ENCODE results near the gene LIF. TPM values are rescaled to one million over a fixed set of nuclear protein-coding genes. Genes with fewer than 3 reads are reported as not detected.

The LIF gene
- total RNA-seq, 4 donors from 2014 or later: 4.0 to 5.2 (median 4.4) TPM

DNA sequence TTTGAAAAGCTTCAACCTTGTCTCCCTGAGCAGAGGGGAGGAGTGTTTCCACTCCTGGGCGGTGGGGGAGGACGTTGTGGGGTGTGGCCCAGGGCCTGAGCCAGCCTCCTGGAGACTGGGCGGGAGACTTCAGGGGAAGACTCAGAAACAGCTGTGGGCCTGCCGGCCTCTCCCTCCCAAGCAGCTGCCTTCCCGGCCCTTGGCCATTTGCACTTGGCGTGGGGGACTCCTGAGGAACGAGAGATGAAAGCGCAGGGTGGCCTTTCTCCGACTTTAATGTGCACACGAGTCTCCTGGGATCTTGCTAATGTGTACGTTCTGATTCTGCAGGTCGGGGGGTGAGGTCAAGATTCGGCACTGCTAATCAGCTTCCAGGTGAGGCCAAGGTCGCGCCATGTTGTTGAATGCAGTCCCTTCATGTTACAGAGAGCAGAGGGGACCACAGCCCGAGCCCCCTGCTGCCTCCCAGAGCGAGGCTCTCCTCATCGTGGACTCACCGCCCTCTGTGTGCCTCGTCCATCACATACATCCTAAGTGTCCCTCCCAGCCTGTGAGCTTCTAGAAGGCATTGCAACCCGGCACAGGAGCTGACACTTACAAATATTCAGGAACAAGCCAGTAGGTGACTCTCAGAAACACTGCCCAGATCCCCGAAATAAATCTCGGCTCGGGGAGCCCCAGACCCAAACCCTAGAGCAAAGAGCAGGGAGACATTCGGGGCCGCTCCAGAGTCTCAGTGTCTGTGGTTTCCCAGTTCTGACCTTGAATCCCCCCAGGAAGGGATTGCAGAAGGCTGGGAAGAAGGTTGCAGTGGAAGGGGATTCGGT lies 7.7 kb downstream of the LIF start:
- H3K4me3 ChIP-seq: no peak overlapping the region
- WGBS, 2 donors (ENCODE audit: low coverage in 1 of 2): 20 to 57% methylated on average over 1 to 27 of the region's 27 CpGs
- DNase-seq: peak; percentile 47
- no peak for TF ChIP-seq POLR2A (IDR thresholded peaks at IDR 0.05)
- no peak for TF ChIP-seq CTCF (IDR thresholded peaks at IDR 0.05)
- TF ChIP-seq POLR2AphosphoS5 (IDR thresholded peaks at IDR 0.05): no peak
- TF ChIP-seq EP300 (IDR thresholded peaks at IDR 0.05; ENCODE audit: low read depth): no peak
- H3K36me3 ChIP-seq: no peaks in the 10 kb centered on the region
- no peaks in the 10 kb centered on the region for H3K27me3 ChIP-seq
- intact Hi-C loops (cut with DNase I; ENCODE audit: low total_unique reads): no loop called here
- no peaks in the 10 kb centered on the region for H3K9me3 ChIP-seq
- H3K4me1 ChIP-seq: peaks cover 0 to 14% (median 0%) of the 10 kb centered on the region in 4 donors
- H3K27ac ChIP-seq: no peak overlapping the region
- in situ Hi-C loops (cut with MboI; ENCODE audit: low pct_ligation_motif_present in 1 of 4, low pct_unique_long_range_greater_than_20kb in 1 of 4, low sequenced_read_pairs in 3 of 4): no loop called here

DNA sequence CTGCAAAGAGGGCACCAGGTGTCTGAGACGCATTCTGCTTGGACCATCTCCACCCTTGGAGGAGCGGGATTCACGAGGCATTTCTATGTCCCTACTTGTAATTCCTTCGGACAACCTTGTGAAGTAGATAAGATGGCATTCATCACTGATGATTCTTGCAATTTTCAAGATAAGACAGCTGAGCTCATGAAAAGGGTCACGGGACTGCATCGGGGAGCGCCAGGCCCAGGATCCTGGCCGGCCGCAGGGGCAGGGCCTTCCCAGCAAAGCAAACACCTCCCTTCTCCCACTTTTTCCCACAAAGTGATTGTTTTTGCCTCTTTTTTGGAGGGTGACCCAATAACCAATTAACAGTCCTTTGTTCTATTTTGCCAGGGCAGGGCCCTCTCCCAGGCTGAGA lies 8.4 kb downstream of the LIF start:
- Histone ChIP-seq H3K4me1 (peaks cover 0 to 14% (median 0%) of the 10 kb centered on the region in 4 donors), H3K4me3 (no peak overlapping the region), H3K27ac (no peak overlapping the region), H3K36me3 (no peaks in the 10 kb centered on the region), H3K27me3 (no peaks in the 10 kb centered on the region), H3K9me3 (no peaks in the 10 kb centered on the region)
- in situ Hi-C loops (cut with MboI; ENCODE audit: low pct_ligation_motif_present in 1 of 4, low pct_unique_long_range_greater_than_20kb in 1 of 4, low sequenced_read_pairs in 3 of 4) (no loop called here), intact Hi-C loops (cut with DNase I; ENCODE audit: low total_unique reads) (no loop called here)
- DNase-seq: no peak
- TF ChIP-seq EP300 (IDR thresholded peaks at IDR 0.05; ENCODE audit: low read depth) (no peak), CTCF (IDR thresholded peaks at IDR 0.05) (no peak), POLR2AphosphoS5 (IDR thresholded peaks at IDR 0.05) (no peak), POLR2A (IDR thresholded peaks at IDR 0.05) (no peak)
- WGBS, 2 donors (ENCODE audit: low coverage in 1 of 2): 92% methylated on average over 9 of the region's 9 CpGs; no CpG with 5 or more reads in 1 of the 2 donors

DNA sequence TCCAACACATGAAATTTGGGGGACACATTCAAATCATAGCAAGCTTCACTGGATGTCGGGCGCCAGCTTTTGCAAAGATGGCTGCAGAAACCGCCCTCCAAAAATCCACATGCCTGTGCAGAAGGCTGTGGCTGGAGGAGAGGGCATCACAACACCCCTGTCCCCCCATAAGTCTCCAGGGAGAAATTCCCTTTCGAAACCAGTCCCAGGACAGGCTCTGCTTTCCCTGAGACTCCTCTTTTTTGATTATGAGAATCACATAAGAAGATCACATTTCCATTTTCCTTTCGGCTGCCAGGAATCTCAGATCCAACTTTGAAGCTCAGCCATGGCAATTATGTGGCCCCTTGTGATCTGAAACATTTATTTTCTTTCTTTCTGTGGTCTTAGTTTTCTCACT lies 9.7 kb downstream of the LIF start:
- H3K4me3 ChIP-seq: no peak overlapping the region
- in situ Hi-C loops (cut with MboI; ENCODE audit: low pct_ligation_motif_present in 1 of 4, low pct_unique_long_range_greater_than_20kb in 1 of 4, low sequenced_read_pairs in 3 of 4) (no loop called here), intact Hi-C loops (cut with DNase I; ENCODE audit: low total_unique reads) (no loop called here)
- peaks cover 0 to 14% (median 0%) of the 10 kb centered on the region in 4 donors for H3K4me1 ChIP-seq
- no peaks in the 10 kb centered on the region for H3K9me3 ChIP-seq
- no peaks in the 10 kb centered on the region for H3K36me3 ChIP-seq
- WGBS, 2 donors (ENCODE audit: low coverage in 1 of 2): 93 to 98% methylated on average over 2 to 5 of the region's 5 CpGs
- no peaks in the 10 kb centered on the region for H3K27me3 ChIP-seq
- TF ChIP-seq CTCF (IDR thresholded peaks at IDR 0.05) (no peak), POLR2AphosphoS5 (IDR thresholded peaks at IDR 0.05) (no peak), POLR2A (IDR thresholded peaks at IDR 0.05) (no peak), EP300 (IDR thresholded peaks at IDR 0.05; ENCODE audit: low read depth) (no peak)
- H3K27ac ChIP-seq: no peak overlapping the region
- DNase-seq: no peak

DNA sequence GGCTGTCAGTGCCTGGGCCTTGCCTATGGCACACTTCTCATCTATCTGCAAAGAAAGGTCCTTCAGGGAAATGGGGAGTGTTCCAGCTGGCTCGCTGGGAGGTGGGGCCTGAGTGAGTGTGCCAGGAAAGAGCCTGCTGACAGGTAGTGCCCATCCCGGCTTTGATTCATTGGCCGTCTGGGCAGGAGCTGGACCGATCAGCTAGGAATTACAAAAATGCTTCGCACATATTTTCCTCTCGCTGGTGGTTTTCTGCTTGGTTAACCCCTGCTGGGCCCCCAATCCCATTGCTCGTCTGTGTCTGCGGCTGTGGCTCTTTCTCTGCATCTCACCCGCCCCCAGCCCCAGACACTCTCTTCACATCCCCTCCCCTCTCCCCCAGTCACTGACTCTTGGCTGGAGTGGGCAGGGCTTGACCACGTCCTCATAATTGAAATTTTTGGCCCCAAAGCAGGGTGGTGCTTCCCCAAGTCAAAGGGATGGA lies 10.8 kb downstream of the LIF start:
- Histone ChIP-seq H3K27ac (no peak overlapping the region), H3K36me3 (no peaks in the 10 kb centered on the region), H3K27me3 (no peaks in the 10 kb centered on the region), H3K9me3 (no peaks in the 10 kb centered on the region), H3K4me1 (peaks cover 0 to 14% (median 0%) of the 10 kb centered on the region in 4 donors), H3K4me3 (no peak overlapping the region)
- in situ Hi-C loops (cut with MboI; ENCODE audit: low pct_ligation_motif_present in 1 of 4, low pct_unique_long_range_greater_than_20kb in 1 of 4, low sequenced_read_pairs in 3 of 4): no loop called here
- no peak for DNase-seq
- intact Hi-C loops (cut with DNase I; ENCODE audit: low total_unique reads): no loop called here
- WGBS, 2 donors (ENCODE audit: low coverage in 1 of 2): 53 to 95% methylated on average over 4 to 10 of the region's 10 CpGs
- TF ChIP-seq POLR2A (IDR thresholded peaks at IDR 0.05): no peak
- TF ChIP-seq EP300 (IDR thresholded peaks at IDR 0.05; ENCODE audit: low read depth): no peak
- TF ChIP-seq POLR2AphosphoS5 (IDR thresholded peaks at IDR 0.05): no peak
- TF ChIP-seq CTCF (IDR thresholded peaks at IDR 0.05): no peak
